ENCODE data around the gene FBXL19.

DNA sequence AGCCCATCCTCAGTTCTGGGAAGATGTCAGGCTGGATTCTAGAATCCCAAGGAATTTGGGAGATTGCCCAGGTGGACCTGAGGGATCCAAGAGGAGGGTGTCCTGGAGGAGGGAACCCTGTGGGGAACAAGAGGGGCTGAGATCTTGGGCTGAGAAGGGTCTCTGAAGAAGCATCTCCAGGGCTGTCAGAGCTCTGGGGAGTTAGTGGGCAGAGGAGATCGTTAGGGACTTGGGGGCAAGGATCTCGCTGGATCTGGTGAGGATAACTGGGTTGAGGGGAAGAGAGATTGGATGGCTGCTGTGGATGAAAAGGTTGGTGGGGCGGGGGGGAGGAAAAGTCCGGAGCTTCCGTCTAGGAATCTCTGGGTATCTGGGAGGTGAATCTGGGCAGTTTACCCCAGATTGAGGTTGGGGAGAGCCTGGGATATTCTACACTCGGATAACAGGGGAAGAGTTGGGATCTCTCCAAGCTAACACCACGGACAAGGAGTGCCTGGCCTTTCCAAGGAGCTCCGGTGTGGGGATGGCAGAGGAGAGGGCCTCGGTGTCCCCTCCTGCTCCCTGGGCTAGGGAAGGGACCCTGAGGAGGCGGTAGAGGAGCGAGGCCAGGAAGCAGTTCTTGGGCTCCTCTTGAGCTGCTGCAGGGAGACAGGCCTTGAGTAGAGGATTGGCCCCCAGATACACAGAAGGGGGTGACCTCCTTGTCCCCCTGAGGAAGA, 1.7 kb downstream of the FBXL19 start:
- TF ChIP-seq, protein P1, sequence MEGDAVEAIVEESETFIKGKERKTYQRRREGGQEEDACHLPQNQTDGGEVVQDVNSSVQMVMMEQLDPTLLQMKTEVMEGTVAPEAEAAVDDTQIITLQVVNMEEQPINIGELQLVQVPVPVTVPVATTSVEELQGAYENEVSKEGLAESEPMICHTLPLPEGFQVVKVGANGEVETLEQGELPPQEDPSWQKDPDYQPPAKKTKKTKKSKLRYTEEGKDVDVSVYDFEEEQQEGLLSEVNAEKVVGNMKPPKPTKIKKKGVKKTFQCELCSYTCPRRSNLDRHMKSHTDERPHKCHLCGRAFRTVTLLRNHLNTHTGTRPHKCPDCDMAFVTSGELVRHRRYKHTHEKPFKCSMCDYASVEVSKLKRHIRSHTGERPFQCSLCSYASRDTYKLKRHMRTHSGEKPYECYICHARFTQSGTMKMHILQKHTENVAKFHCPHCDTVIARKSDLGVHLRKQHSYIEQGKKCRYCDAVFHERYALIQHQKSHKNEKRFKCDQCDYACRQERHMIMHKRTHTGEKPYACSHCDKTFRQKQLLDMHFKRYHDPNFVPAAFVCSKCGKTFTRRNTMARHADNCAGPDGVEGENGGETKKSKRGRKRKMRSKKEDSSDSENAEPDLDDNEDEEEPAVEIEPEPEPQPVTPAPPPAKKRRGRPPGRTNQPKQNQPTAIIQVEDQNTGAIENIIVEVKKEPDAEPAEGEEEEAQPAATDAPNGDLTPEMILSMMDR (IDR thresholded peaks at IDR 0.05), result no peak
- no peak for TF ChIP-seq EZH2 (IDR thresholded peaks at IDR 0.05; ENCODE audit: borderline replicate concordance, insufficient read depth, low read depth, low read length, poor library complexity, severe bottlenecking)

Measured in B cell (primary cell).